AG04450 (cell line): ENCODE data around the gene PRKD2. TPM values are rescaled to one million over a fixed set of nuclear protein-coding genes. Genes with fewer than 3 reads are reported as not detected.

Experiments used
- polyA plus RNA-seq: library from polyadenylated mRNA; depleted of rRNA; stranded (reverse); fragments of >200 nt; gene quantifications from 2 replicates; pipeline ENCODE4 v1.2.3, GENCODE V29; 2011; rRNA removed
- small RNA-seq: library from RNA; depleted of rRNA; stranded (forward); fragments of <200 nt; gene quantifications from one replicate; pipeline ENCODE3, GENCODE V24; 2012; ENCODE audit warnings: low read depth; ENCODE audit not compliant: insufficient read length

PRKD2 gene
- polyA plus RNA-seq, 1 experiment, result 6.7 TPM

Small RNA genes within 50 kb of the gene (small RNA-seq; reads per million reads assigned to genes)
- gene MIR320E (not detected), gene RF00019 (not detected), gene RN7SL364P (not detected)

Other genes starting within 250 kb of the PRKD2 start
- gene PNMA8A, start 245.6 kb downstream of the PRKD2 start, polyA plus RNA-seq, result 4.0 and 4.2 TPM in 2 replicates
- 0.17 and 0.24 TPM in 2 replicates for gene PNMA8B, start 221.2 kb downstream of the PRKD2 start, polyA plus RNA-seq
- gene CALM3, start 115.8 kb downstream of the PRKD2 start, polyA plus RNA-seq, result 547 and 744 TPM in 2 replicates
- gene PTGIR, start 92.0 kb downstream of the PRKD2 start, polyA plus RNA-seq, result 2.4 and 4.2 TPM in 2 replicates
- not detected in 2 replicates for gene GNG8, start 80.9 kb downstream of the PRKD2 start, polyA plus RNA-seq
- 6.1 and 6.9 TPM in 2 replicates for gene DACT3, start 55.9 kb downstream of the PRKD2 start, polyA plus RNA-seq
- 12.1 and 12.6 TPM in 2 replicates for gene FKRP, start 28.9 kb upstream of the PRKD2 start, polyA plus RNA-seq
- gene STRN4, start 29.3 kb upstream of the PRKD2 start, polyA plus RNA-seq, result 48.1 and 59.3 TPM in 2 replicates
- gene SLC1A5, start 71.5 kb upstream of the PRKD2 start, polyA plus RNA-seq, result 314 and 342 TPM in 2 replicates
- 148 and 162 TPM in 2 replicates for gene AP2S1, start 133.7 kb upstream of the PRKD2 start, polyA plus RNA-seq
- 28.0 and 28.7 TPM in 2 replicates for gene ARHGAP35, start 143.9 kb upstream of the PRKD2 start, polyA plus RNA-seq